ENCODE data around the gene MFSD12.
"Not testable (repeated sequence)": the region's sequence is repeated elsewhere in the genome, so short reads cannot be mapped to it uniquely, and the experiment has no call there.

Gene MFSD12

GRCh38 chr19:3537438-3538240 lies 19.7 kb downstream of the MFSD12 start:
- DNase-seq (ENCODE audit: low read depth in 2 of 2, low spot score in 1 of 2) = no peak

- no peak for DNase-seq (ENCODE audit: low read depth in 2 of 2, low spot score in 1 of 2)
Observed at GRCh38 chr19:3537101-3537437, 20.3 kb downstream of the MFSD12 start.

DNA sequence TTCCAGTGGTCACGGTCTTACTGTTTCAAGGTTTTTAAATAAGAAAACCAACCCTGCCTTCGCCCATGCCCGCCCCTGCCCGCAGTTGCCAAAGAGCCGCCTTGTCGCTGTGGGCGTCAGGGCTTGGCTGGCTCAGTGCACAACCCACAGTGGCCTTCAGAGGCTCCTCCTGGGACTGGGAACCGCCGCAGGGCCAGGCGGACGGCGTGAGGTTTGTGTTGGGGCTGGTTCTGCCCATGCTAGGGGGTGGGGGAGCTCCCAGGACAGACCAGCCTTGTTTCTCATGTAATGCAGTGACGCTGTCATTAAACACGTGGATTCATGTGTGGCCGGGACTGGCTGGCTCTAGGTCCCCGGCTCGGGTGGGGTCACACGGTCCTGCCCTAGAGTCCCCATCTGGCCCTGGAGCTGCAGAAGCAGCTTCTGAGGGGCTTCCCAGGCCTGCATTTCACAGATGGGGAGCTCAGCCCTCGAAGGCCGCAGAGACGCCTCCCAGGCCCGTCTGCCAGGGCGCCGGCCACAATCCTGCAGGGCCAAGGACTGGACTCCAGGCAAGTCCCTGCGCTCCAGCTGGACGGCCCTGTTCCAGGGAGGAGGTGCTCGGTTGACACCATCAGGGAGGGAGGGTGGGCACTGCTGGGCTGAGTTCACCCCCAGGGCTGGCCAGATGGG lies 20.8 kb downstream of the MFSD12 start:
- no peak for DNase-seq (ENCODE audit: low read depth in 2 of 2, low spot score in 1 of 2)

DNA sequence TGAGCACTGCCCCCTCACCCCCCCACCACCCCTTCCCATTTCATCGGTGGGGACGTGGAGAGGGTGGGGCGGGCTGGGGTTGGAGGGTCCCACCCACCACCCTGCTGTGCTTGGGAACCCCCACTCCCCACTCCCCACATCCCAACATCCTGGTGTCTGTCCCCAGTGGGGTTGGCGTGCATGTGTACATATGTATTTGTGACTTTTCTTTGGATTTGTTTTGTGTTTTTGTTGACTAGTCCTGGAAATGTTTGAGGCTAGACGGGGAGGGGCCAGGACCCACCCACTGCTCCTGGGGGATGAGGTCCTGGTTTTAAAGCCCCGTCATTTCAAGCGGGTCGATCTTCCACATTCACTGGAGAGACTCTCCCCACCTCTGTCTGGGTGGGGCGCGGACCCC lies 21.4 kb downstream of the MFSD12 start:
- DNase-seq (ENCODE audit: low read depth in 2 of 2, low spot score in 1 of 2) = no peak

GRCh38 chr19:3535563-3535965 lies 21.8 kb downstream of the MFSD12 start:
- no peak for DNase-seq (ENCODE audit: low read depth in 2 of 2, low spot score in 1 of 2)

DNA sequence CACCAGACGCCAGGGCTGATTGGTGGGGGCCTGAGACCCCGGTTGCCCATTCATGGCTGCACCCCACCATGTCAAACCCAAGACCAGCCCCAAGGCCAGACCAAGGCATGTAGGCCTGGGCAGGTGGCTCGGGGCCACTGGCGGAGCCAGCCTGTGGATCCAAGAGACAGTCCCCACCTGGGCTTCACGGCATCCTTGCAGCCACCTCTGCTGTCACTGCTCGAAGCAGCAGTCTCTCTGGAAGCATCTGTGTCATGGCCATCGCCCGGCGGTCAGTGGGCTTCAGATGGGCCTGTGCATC lies 22.2 kb downstream of the MFSD12 start:
- DNase-seq (ENCODE audit: low read depth in 2 of 2, low spot score in 1 of 2) = no peak

DNA sequence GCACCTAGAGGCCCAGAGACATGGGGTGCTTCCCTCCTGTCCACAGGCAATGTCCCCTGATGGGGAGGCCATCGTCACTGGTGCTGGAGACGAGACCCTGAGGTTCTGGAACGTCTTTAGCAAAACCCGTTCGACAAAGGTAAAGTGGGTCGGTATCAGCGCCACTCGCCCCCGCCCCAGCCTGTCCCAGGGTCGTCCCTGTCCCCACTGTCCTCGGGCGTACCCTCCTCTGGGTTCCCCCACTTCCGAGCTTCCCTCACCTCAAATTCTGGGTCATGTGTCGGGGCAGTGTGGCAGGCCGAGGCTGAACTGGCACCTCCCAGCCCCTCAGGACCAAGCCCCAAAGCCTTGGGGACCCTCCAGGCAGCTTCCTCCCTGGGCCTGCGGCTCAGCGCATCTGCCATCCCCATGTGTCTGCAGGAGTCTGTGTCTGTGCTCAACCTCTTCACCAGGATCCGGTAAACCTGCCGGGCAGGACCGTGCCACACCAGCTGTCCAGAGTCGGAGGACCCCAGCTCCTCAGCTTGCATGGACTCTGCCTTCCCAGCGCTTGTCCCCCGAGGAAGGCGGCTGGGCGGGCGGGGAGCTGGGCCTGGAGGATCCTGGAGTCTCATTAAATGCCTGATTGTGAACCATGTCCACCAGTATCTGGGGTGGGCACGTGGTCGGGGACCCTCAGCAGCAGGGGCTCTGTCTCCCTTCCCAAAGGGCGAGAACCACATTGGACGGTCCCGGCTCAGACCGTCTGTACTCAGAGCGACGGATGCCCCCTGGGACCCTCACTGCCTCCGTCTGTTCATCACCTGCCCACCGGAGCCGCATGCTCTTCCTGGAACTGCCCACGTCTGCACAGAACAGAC lies 22.8 kb downstream of the MFSD12 start:
- no peak for DNase-seq (ENCODE audit: low read depth in 2 of 2, low spot score in 1 of 2)

- no peak for DNase-seq (ENCODE audit: low read depth in 2 of 2, low spot score in 1 of 2)
Observed at GRCh38 chr19:3533563-3534216, 23.7 kb downstream of the MFSD12 start.

DNA sequence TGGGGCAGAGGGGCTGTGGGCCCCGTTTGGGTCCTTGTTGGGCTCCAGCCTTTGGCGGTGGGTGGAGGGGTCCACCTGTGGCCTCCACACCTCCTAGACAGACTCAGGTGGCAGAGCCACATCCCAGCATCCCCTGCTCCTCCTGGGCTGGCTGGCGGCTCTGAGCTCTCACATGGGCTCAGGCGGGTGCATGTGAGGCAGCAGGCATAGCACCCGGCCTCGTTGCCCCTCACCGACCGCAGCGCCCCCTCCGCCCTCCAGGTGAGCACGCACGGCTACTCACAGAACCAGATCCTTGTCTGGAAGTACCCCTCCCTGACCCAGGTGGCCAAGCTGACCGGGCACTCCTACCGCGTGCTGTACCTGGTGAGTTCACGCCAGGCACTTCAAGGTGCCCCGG lies 24.4 kb downstream of the MFSD12 start:
- no peak for DNase-seq (ENCODE audit: low read depth in 2 of 2, low spot score in 1 of 2)

DNA sequence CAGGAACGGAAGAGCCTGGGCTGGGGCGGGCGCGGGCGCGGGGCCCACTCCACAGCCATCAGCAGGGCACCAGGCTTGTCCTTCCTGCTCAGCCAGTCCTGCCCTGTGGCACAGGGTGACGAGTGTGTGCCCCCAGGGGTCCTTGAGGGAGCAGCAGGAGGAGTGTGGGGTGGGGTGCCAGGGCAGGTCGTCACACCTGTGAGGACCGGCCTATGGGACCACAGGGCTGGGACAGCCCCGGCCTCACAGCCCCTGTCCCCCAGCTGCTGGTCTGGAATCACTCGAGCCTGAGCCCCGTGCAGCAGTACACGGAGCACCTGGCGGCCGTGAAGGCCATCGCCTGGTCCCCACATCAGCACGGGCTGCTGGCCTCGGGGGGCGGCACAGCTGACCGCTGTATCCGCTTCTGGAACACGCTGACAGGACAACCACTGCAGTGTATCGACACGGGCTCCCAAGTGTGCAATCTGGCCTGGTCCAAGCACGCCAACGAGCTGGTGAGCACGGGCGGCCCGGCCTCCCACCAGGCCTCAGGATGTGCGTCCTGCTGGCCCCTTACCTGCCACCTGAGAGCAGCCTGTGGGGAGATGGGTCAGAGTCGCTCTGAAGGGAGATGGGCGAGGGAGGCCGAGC lies 25.1 kb downstream of the MFSD12 start:
- DNase-seq (ENCODE audit: low read depth in 2 of 2, low spot score in 1 of 2) = no peak

DNA sequence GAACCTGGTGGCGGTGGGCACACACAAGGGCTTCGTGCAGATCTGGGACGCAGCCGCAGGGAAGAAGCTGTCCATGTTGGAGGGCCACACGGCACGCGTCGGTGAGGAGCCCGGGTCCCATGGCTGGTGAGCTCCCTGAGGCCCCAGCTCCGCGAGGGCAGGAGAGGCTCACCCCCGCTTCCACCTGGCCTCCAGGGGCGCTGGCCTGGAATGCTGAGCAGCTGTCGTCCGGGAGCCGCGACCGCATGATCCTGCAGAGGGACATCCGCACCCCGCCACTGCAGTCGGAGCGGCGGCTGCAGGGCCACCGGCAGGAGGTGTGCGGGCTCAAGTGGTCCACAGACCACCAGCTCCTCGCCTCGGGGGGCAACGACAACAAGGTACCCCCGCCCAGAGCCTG lies 25.7 kb downstream of the MFSD12 start:
- no peak for DNase-seq (ENCODE audit: low read depth in 2 of 2, low spot score in 1 of 2)

DNA sequence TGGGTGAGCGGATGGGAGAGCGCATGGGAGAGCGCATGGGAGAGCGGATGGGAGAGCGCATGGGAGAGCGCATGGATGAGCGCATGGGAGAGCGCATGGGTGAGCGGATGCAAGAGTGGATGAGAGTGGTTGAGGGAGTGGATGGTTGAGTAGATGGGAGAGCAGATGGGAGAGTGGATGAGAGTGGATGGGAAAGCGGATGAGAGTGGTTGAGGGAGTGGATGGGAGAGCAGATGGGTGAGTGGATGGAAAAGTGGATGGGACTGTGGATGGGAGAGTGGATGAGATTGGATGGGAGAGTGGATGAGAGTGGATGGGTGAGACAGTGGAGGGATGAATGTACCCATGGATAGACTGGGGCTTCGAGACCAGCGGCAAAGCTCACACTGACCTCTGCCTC lies 27.0 kb downstream of the MFSD12 start:
- no peak for DNase-seq (ENCODE audit: low read depth in 2 of 2, low spot score in 1 of 2)

DNA sequence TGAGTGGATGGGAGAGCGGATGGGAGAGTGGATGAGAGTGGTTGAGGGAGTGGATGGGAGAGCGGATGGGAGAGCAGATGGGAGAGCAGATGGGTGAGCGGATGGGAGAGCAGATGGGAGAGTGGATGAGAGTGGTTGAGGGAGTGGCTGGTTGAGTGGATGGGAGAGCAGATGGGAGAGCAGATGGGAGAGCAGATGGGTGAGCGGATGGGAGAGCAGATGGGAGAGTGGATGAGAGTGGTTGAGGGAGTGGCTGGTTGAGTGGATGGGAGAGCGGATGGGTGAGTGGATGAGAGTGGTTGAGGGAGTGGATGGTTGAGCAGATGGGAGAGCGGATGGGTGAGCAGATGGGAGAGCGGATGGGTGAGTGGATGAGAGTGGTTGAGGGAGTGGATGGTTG lies 28.1 kb downstream of the MFSD12 start:
- not testable (repeated sequence) for DNase-seq (ENCODE audit: low read depth in 2 of 2, low spot score in 1 of 2)

GRCh38 chr19:3528539-3529211 lies 28.7 kb downstream of the MFSD12 start:
- no peak for DNase-seq (ENCODE audit: low read depth in 2 of 2, low spot score in 1 of 2)

DNA sequence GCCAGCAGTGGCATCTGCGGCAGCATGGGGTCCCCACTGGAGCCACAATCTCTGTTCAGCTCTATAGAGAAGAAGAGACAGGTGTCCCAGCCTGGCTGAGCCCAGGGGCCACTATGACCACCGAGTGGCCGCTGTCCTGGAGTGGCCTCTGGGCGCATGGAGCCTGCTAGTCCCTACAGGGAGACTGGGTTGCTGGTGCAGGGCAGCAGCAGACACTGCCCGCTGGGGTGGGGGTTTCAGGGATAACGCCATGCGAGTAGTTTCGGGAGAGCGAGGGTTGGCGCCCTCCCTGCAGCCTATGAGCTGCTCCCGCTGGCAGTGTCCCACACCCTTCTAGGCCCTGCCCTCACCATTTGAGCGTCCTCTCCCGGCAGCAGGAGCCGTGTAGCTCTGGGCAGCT lies 29.3 kb downstream of the MFSD12 start:
- no peak for DNase-seq (ENCODE audit: low read depth in 2 of 2, low spot score in 1 of 2)

GRCh38 chr19:3527238-3527910 lies 30.0 kb downstream of the MFSD12 start:
- no peak for DNase-seq (ENCODE audit: low read depth in 2 of 2, low spot score in 1 of 2)

- no peak for DNase-seq (ENCODE audit: low read depth in 2 of 2, low spot score in 1 of 2)
Observed at GRCh38 chr19:3526507-3527237, 30.7 kb downstream of the MFSD12 start.

GRCh38 chr19:3524904-3525451 lies 32.4 kb downstream of the MFSD12 start:
- DNase-seq (ENCODE audit: low read depth in 2 of 2, low spot score in 1 of 2) = no peak

All from stimulated activated CD8-positive, alpha-beta memory T cell treated with anti-CD3 and anti-CD28 coated beads, Interleukin-4, amount 100 ng/mL, for 1 hour (primary cell).